ENCODE results near the gene CASP8AP2. TPM values are rescaled to one million over a fixed set of nuclear protein-coding genes. Genes with fewer than 3 reads are reported as not detected.
"Not testable (repeated sequence)": the region's sequence is repeated elsewhere in the genome, so short reads cannot be mapped to it uniquely, and the experiment has no call there.

Gene CASP8AP2
- total RNA-seq, 1 experiment from 2014 or later: 19.3 TPM

DNA sequence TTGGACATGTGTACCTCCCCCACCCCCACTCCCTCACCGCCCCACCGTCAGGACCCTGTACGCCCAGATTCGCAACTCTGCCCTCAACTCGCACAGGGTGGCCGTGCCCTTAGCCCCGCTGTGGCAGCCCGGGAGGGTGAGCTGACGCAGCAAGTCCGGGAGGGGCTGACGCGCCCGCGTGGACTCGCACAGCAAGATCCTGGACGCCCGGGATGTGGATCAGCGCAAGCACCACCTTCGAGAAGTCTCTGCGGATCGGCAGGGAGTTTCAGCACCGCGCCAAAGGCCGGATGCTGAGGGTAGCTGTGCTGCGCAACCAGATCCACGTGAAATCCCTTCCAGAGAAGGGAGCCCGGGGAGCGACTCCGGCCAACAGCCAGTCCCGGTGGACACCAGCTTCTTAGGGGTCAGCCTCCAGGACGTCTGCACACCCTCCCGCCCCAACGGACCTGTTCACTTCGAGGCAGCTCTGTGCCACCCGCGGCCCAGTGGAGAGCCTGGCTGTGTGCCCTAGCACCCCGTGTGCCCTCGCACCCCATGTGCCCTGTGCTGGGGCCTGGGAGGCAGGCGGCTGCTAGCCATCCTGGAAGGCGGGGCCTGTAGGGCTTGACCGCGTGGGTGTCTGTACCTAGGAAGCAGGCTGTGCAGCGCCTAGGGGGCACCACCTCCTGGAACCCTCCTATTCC, 57.9 kb downstream of the CASP8AP2 start:
- H3K27me3 Mint-ChIP-seq (ENCODE audit: insufficient read depth, unreplicated experiment): no peaks in the 10 kb centered on the region
- H3K9me3 Mint-ChIP-seq (ENCODE audit: unreplicated experiment): no peaks in the 10 kb centered on the region
- peak in 1 of 2 experiments; percentile 2 for DNase-seq
- CTCF ChIA-PET: no interaction called here
- peaks cover 12% of the 10 kb centered on the region for H3K4me1 ChIP-seq
- H3K4me3 Mint-ChIP-seq (ENCODE audit: unreplicated experiment): no peak overlapping the region
- intact Hi-C loops (cut with micrococcal nuclease; ENCODE audit: unreplicated experiment): no loop called here
- no peaks in the 10 kb centered on the region for H3K36me3 Mint-ChIP-seq (ENCODE audit: insufficient read depth, unreplicated experiment)
- H3K4me1 Mint-ChIP-seq (ENCODE audit: low read depth, unreplicated experiment): peaks cover 19% of the 10 kb centered on the region
- no peaks in the 10 kb centered on the region for H3K36me3 ChIP-seq (ENCODE audit: control insufficient read depth, insufficient read depth, low read length)
- H3K27me3 ChIP-seq (replicated peaks; ENCODE audit: control insufficient read depth, insufficient read depth, low read length): no peaks in the 10 kb centered on the region
- no TSS peak for BruUV-seq (replicated peaks)
- no peak overlapping the region for H3K27ac Mint-ChIP-seq (ENCODE audit: unreplicated experiment)
- POLR2A ChIA-PET: no interaction called here
- no peak overlapping the region for H3K4me3 ChIP-seq (ENCODE audit: low read depth, low read length)
- H3K9me3 ChIP-seq: no peaks in the 10 kb centered on the region
- TF ChIP-seq, protein P1, sequence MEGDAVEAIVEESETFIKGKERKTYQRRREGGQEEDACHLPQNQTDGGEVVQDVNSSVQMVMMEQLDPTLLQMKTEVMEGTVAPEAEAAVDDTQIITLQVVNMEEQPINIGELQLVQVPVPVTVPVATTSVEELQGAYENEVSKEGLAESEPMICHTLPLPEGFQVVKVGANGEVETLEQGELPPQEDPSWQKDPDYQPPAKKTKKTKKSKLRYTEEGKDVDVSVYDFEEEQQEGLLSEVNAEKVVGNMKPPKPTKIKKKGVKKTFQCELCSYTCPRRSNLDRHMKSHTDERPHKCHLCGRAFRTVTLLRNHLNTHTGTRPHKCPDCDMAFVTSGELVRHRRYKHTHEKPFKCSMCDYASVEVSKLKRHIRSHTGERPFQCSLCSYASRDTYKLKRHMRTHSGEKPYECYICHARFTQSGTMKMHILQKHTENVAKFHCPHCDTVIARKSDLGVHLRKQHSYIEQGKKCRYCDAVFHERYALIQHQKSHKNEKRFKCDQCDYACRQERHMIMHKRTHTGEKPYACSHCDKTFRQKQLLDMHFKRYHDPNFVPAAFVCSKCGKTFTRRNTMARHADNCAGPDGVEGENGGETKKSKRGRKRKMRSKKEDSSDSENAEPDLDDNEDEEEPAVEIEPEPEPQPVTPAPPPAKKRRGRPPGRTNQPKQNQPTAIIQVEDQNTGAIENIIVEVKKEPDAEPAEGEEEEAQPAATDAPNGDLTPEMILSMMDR (IDR thresholded peaks at IDR 0.05; ENCODE audit: insufficient read depth in 1 of 2, low read depth in 1 of 2, low read length in 1 of 2, severe bottlenecking in 1 of 2, unreplicated experiment in 1 of 2): no peak

DNA sequence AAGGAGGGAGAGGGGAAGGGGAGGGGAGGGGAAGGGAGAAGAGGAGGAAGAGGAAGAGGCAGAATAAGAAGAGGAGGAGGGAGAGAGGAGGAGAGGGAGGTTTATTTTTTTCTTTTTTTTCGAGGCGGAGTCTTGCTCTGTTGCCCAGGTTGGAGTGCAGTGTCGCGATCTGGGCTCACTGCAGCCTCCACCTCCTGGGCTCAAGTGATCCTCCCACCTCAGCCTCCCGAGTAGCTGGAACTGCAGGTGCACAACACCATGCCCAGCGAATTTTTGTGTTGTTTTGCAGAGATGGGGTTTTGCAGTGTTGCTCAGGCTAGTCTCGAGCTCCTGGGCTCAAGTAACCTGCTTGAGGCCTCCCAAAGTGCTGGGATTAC, 58.4 kb downstream of the CASP8AP2 start:
- Histone ChIP-seq H3K36me3 (ENCODE audit: control insufficient read depth, insufficient read depth, low read length) (no peaks in the 10 kb centered on the region), H3K4me1 (peaks cover 12% of the 10 kb centered on the region), H3K4me3 (ENCODE audit: low read depth, low read length) (no peak overlapping the region), H3K27me3 (replicated peaks; ENCODE audit: control insufficient read depth, insufficient read depth, low read length) (no peaks in the 10 kb centered on the region), H3K9me3 (no peaks in the 10 kb centered on the region)
- Mint-ChIP-seq H3K9me3 (ENCODE audit: unreplicated experiment) (no peaks in the 10 kb centered on the region), H3K27ac (ENCODE audit: unreplicated experiment) (no peak overlapping the region), H3K4me3 (ENCODE audit: unreplicated experiment) (no peak overlapping the region), H3K4me1 (ENCODE audit: low read depth, unreplicated experiment) (peaks cover 19% of the 10 kb centered on the region), H3K27me3 (ENCODE audit: insufficient read depth, unreplicated experiment) (no peaks in the 10 kb centered on the region), H3K36me3 (ENCODE audit: insufficient read depth, unreplicated experiment) (no peaks in the 10 kb centered on the region)
- CTCF ChIA-PET: no interaction called here
- DNase-seq: no peak
- TF ChIP-seq, protein P1 (IDR thresholded peaks at IDR 0.05; ENCODE audit: insufficient read depth in 1 of 2, low read depth in 1 of 2, low read length in 1 of 2, severe bottlenecking in 1 of 2, unreplicated experiment in 1 of 2): no peak
- intact Hi-C loops (cut with micrococcal nuclease; ENCODE audit: unreplicated experiment): no loop called here
- POLR2A ChIA-PET: no interaction called here
- BruUV-seq (replicated peaks): no TSS peak

- H3K4me3 Mint-ChIP-seq (ENCODE audit: unreplicated experiment): no peak overlapping the region
- TF ChIP-seq, protein P1 (IDR thresholded peaks at IDR 0.05; ENCODE audit: insufficient read depth in 1 of 2, low read depth in 1 of 2, low read length in 1 of 2, severe bottlenecking in 1 of 2, unreplicated experiment in 1 of 2): no peak
- no peaks in the 10 kb centered on the region for H3K36me3 Mint-ChIP-seq (ENCODE audit: insufficient read depth, unreplicated experiment)
- Histone ChIP-seq H3K4me3 (ENCODE audit: low read depth, low read length) (no peak overlapping the region), H3K9me3 (no peaks in the 10 kb centered on the region), H3K36me3 (ENCODE audit: control insufficient read depth, insufficient read depth, low read length) (no peaks in the 10 kb centered on the region), H3K4me1 (peaks cover 12% of the 10 kb centered on the region), H3K27me3 (replicated peaks; ENCODE audit: control insufficient read depth, insufficient read depth, low read length) (no peaks in the 10 kb centered on the region)
- DNase-seq: no peak
- ChIA-PET CTCF (interaction anchor here (0.5 kb wide), 1 partner anchor 71 kb away, joined by 3 read pairs; no protein-coding TSS in a partner anchor), POLR2A (no interaction called here)
- peaks cover 19% of the 10 kb centered on the region for H3K4me1 Mint-ChIP-seq (ENCODE audit: low read depth, unreplicated experiment)
- no peaks in the 10 kb centered on the region for H3K9me3 Mint-ChIP-seq (ENCODE audit: unreplicated experiment)
- H3K27me3 Mint-ChIP-seq (ENCODE audit: insufficient read depth, unreplicated experiment): peaks cover 3% of the 10 kb centered on the region
- no TSS peak for BruUV-seq (replicated peaks)
- no peak overlapping the region for H3K27ac Mint-ChIP-seq (ENCODE audit: unreplicated experiment)
- intact Hi-C loops (cut with micrococcal nuclease; ENCODE audit: unreplicated experiment): no loop called here
Measured at GRCh38 chr6:89888871-89889270, 59.2 kb downstream of the CASP8AP2 start.

DNA sequence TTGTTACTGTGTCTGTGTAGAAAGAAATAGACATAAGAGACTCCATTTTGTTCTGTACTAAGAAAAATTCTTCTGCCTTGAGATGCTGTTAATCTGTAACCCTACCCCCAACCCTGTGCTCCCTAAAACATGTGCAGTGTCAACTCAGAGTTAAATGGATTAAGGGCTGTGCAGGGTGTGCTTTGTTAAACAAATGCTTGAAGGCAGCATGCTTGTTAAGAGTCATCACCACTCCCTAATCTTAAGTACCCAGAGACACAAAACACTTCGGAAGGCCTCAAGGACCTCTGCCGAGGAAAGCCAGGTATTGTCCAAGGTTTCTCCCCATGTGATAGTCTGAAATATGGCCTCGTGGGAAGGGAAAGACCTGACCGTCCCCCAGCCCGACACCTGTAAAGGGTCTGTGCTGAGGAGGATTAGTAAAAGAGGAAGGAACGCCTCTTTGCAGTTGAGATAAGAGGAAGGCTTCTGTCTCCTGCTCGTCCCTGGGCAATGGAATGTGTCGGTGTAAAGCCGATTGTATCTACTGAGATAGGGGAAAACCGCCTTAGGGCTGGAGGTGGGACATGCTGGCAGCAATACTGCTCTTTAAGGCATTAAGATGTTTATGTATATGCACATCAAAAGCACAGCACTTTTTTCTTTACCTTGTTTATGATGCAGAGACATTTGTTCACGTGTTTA, 61.3 kb downstream of the CASP8AP2 start:
- CTCF ChIA-PET; H3K36me3 ChIP-seq (ENCODE audit: control insufficient read depth, insufficient read depth, low read length); H3K27me3 ChIP-seq (replicated peaks; ENCODE audit: control insufficient read depth, insufficient read depth, low read length); H3K36me3 Mint-ChIP-seq (ENCODE audit: insufficient read depth, unreplicated experiment); POLR2A ChIA-PET; BruUV-seq (replicated peaks); H3K9me3 ChIP-seq; H3K9me3 Mint-ChIP-seq (ENCODE audit: unreplicated experiment); H3K27me3 Mint-ChIP-seq (ENCODE audit: insufficient read depth, unreplicated experiment): not testable (repeated sequence)
- Mint-ChIP-seq H3K4me3 (ENCODE audit: unreplicated experiment) (peak overlapping the region; percentile 65), H3K27ac (ENCODE audit: unreplicated experiment) (peak overlapping the region; percentile 1), H3K4me1 (ENCODE audit: low read depth, unreplicated experiment) (peaks cover 19% of the 10 kb centered on the region)
- peak overlapping the region; percentile 7; the same call in 1 of the 2 replicates for H3K4me3 ChIP-seq (ENCODE audit: low read depth, low read length)
- DNase-seq: peak; percentile 61 to 75
- intact Hi-C loops (cut with micrococcal nuclease; ENCODE audit: unreplicated experiment): loop anchor here (1.0 kb wide), 1 partner anchor 62 kb away; the partner anchor contains the start of gene CASP8AP2
- peaks cover 12% of the 10 kb centered on the region for H3K4me1 ChIP-seq

- H3K9me3 Mint-ChIP-seq (ENCODE audit: unreplicated experiment); CTCF ChIA-PET; H3K27me3 ChIP-seq (replicated peaks; ENCODE audit: control insufficient read depth, insufficient read depth, low read length); H3K9me3 ChIP-seq; H3K4me3 ChIP-seq (ENCODE audit: low read depth, low read length); H3K4me3 Mint-ChIP-seq (ENCODE audit: unreplicated experiment); H3K36me3 ChIP-seq (ENCODE audit: control insufficient read depth, insufficient read depth, low read length); H3K27ac Mint-ChIP-seq (ENCODE audit: unreplicated experiment); POLR2A ChIA-PET; H3K36me3 Mint-ChIP-seq (ENCODE audit: insufficient read depth, unreplicated experiment); intact Hi-C loops (cut with micrococcal nuclease; ENCODE audit: unreplicated experiment); BruUV-seq (replicated peaks); DNase-seq; H3K27me3 Mint-ChIP-seq (ENCODE audit: insufficient read depth, unreplicated experiment): not testable (repeated sequence)
- H3K4me1 Mint-ChIP-seq (ENCODE audit: low read depth, unreplicated experiment): peaks cover 19% of the 10 kb centered on the region
- H3K4me1 ChIP-seq: peaks cover 12% of the 10 kb centered on the region
Measured at GRCh38 chr6:89892577-89892976, 62.9 kb downstream of the CASP8AP2 start.
